GM21737 (cell line): ENCODE results near the gene GPER1.
"Not testable (repeated sequence)": the region's sequence is repeated elsewhere in the genome, so short reads cannot be mapped to it uniquely, and the experiment has no call there.

ENCODE experiments used
- ATAC-seq: cut with Tn5 transposase; IDR thresholded peaks from one replicate; pipeline ENCODE4 v1.9.1; 2021; ENCODE audit warnings: mild to moderate bottlenecking, moderate library complexity; ENCODE audit not compliant: unreplicated experiment

The GPER1 gene

DNA sequence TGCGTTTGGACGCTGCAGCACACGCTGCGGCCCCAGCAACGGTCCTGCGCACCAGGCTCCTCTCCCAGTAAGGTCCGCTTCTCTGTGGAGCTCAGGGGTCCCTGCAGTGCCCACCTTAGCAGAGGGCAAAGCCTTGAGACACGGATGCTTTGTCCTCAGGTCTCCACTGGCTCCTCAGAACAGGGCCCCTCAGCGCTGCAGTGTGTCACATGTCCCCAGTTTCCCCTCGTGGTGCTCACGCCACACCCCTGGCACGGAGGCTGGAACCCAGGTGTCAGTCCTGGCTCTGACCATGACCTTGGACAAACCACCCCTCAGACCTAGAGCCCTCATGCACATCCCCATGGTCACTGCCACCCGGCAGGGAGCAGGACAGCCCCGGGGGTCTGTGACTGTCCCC is 19.9 kb upstream of the GPER1 start:
- ATAC-seq = no peak

DNA sequence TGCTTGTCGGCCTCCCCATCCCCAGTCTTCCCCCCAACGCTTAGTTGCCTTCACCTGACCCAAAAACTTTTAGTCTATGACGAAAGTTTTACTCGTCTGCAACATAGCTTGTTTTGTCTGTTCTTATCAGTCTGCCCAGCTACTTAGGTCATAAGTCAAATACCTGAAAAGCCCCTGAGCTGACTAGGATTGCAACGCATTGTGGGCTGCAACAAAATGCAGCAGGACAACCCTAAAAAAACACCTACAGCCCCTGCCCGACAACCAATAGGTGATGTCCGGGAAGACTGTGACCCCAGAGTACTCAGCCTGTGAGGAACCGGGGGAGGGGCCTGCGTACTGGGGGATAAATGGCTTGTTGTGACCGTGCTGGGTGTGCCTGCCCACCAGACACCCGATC is 19.3 kb upstream of the GPER1 start:
- no peak for ATAC-seq

DNA sequence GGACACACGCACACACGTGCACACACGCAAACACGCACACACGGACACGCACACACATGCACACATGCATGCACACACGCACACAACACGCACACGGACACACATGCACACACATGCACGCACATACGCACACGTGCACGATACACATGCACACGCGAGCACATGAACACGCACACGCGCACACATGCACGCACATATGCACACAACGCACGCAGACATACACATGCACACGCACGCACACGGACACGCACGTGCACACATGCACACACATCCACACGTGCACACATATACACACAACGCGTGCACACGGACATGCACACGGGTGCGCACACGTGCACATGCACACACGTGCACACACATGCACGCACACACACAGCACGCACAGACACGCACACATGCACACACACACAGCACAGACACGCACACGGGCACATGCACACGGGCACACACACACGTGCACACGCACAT is 17.3 kb upstream of the GPER1 start:
- ATAC-seq = no peak

DNA sequence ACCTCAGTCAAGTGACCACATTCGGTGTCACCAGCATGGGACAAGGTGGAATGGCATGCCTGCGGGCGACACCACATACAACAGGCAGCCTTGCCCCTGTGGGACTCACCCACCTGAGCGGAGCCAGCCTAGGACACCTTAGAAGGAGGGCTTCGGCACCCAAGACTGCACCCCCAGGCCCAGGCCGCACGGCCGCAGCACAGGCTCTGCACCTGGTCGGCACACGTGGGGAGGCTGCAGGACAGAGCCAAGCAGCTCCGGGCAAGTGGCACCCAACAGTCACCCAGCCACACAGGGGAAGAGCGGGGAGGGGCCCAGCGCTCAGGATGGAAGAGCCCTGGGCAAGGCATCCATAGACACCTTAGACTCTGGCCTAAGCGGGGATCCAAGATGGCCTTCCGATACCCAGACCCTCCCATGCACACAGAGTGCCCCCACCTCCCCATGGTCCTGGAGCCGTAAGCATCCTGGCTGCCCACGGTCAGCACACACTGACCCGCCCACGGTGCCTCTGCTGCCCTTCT is 16.1 kb upstream of the GPER1 start:
- no peak for ATAC-seq

DNA sequence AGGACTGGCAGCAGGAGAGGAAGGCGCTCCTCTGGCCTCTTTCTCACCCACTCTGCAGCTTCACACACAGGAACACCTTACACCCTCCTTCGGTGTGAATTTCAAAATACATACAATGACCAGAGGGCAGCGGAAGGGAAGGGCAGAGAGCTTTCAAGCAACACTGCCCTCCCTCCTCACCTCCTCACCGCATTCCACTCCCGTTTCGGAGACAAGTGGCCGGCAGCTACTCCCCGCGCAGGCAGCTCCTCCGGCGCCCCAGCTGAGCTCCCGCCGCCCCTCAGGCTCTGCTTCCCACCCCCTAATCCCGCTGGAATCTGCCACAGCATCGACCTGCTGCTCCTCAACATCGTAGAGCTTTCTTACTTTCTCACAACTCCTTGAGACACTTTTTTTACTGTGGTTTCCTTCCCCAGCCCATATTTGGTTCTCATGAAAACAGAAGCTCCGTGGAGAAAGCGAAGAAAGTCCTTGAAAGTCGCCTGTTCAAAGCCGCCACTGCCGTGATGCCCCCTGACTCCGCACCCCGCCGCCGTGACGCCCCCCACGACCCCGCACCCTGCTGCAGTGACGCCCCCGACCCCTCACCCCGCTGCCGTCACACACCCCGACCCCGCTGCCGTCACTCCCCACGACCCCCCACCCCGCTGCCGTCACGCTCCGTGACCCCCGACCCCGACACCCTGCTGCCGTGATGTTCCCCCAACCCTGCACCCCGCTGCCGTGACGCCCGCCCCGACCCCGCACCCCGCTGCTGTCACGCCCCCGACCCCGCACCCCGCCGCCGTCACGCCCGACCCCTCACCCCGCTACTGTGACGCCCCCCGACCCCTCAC is 14.6 kb upstream of the GPER1 start:
- ATAC-seq = no peak

DNA sequence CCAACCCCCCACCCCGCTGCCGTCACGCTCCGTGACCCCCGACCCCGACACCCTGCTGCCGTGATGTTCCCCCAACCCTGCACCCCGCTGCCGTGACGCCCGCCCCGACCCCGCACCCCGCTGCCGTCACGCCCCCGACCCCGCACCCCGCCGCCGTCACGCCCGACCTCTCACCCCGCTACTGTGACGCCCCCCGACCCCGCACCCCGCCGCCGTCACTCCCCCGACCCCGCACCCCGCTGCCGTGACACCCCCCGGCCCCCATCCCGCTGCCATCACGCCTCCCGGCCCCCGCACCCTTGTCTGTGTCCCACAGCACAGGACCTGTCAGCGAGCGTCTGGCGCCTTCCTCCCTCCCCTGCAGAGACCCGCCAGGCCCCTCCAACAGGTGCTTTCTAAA is 13.9 kb upstream of the GPER1 start:
- not testable (repeated sequence) for ATAC-seq

DNA sequence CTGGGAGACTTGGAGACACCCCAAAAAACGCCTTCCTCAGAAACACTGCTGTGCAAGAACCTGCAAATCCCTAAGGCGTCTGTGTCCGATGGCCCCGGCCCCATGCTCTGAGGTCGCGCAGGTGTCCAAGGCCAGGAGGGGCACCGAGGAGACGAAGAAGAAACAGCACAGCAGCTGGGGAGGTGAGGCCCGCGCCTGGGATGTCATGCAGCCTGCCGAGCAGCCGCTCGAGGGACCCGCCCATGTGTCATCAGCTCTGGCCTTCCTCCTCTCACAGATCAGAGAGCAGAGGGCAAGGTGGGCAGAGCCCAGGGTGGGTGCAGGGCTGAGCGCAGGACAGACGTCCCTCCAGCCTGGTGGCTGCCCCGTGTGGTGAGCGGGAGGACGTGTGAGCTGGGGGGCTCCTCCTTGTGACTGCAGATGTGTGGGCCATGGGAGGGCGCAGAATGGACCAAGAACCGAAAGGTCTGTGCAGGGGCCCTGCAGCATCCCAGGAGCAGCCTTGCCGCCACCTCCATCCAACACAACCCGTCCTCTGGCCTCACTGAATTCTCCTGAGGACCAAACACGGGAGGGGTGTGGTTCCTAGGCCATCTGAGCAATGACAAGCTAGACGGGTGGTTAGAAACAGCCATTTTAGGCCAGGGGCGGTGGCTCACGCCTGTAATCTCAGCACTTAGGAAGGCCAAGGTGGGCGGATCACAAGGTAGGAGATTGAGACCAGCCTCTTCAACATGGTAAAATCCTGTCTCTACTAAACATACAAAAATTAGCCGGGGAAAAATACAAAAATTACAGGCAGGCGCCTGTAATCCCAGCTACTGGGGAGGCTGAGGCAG is 13.1 kb upstream of the GPER1 start:
- ATAC-seq = no peak

DNA sequence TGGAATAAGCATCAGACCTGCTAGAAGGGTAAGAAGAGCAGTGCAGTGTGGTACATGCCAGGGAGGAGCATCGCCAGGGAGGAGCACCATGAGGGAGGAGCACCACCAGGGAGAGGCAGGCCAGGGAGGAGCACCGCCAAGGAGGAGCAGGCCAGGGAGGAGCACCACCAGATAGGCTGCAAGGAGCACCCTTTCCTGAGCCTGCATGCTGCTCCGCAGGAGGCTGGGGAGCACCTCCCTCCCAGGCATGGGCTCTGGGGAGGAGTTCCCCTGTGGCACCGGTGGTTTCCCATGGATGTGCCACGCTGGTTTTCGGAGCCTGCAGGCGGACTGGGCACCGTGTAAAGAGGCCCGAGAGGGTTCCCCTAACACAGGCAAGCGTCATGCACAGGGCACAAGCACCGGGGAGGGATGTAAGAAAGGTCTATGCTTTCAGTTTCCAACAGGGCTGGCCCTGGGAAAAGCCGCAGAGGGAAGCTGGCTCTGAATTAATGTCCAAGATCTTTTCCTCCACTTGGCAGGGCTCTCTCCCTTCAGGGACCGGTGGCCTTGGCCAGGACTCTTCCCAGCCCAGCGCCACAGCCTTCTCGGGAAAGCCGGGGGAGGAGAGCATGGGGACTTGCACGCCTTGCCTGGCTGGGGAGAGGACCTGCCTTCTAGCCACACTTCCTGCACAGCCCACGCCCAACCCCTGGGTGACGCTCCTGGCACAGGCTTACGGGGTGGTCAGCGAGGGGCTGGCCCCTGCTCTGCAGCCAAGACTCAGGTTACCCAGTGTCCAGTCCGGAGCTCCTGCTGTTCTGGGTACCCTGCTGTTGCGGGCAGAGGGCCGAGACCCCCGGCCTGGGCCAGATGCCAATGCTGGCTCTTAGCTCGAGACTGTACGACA is 11.5 kb upstream of the GPER1 start:
- no peak for ATAC-seq

DNA sequence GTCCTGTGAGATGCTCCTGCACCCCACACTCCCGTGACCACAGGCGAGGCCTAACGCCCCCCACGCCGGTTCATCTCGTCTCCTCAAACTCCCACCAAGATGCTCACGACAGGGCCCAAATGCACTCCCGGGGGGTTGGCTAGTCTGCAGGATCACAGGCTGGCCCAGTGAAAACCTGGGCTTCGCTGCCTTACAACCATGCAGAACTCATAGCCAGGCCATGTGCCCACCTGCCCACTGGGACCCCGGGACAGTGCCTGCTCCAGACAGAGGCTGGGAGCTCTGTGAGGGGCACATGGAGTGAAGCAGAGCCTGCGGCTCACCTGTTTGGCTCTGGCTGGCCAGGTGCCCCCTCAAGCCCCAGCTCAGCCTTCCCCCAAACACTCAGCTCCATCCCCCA is 9.4 kb upstream of the GPER1 start:
- ATAC-seq = no peak

DNA sequence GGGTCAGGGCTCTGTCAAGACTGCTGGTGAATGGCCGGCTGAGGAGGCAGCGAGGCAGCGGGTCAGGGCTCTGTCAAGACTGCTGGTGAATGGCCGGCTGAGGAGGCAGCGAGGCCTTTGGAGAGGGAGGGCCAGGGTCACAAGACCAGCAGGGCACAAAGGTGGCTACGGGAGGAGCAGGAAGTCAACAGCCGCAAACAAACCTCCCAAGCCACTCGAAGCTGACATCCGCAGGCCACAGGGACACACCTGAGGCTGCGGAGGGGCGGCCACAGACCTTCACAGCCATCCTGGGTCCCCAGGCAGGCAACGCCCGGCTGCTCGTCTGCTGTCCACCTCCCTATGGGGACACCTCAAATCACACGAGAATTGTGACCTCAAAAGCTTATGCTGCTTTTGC is 8.9 kb upstream of the GPER1 start:
- no peak for ATAC-seq

DNA sequence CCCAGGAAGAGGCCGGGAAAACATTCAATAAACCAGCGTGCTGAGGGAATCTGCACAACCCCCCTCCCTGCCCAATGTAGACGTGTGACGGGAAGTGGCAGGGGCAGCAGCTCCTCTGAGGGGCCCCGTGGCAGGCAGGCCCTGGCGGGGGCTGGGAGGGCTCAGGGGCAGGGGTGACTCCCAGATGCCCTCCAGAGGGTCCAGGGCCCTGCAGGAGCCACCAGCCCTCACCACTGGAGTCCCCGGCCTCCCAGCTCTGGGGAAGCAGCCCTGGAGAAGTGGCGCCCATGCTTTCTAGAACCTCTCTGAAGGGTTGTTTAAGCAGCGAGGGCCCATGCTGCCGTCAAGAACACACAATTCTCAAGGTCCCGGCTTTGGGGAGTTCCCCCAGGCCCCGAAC is 8.4 kb upstream of the GPER1 start:
- ATAC-seq = no peak

DNA sequence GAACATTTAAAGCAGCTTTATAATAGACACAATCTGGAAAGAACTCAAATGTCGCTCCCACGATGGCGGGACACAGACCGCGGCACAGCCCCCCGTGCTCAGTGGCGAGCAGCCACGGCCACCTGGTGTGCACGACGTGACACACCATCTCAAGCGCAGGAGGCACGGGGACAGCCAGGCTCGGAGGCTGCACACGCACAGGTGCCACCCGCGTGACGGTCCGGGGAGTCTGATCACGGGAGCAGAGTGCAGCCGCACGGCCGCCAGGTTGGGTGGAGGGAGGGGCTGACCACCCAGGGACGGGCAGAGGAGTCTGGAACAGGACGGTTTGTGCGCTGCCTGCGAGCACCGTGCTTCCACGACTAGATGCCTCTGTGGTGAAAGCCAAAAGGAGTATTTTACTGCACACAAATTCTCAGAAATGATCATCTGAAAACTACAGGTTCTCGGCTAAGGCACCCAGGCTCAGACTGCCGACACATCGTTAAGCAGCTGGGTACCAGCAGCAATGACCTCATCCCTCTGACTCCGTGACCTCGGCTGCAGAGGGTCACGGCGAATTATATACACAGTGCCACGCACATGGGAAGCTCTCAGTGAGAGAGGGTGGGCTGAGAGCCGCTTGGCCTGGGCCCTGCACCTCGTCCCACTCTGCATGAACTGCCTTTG is 7.5 kb upstream of the GPER1 start:
- ATAC-seq = no peak

DNA sequence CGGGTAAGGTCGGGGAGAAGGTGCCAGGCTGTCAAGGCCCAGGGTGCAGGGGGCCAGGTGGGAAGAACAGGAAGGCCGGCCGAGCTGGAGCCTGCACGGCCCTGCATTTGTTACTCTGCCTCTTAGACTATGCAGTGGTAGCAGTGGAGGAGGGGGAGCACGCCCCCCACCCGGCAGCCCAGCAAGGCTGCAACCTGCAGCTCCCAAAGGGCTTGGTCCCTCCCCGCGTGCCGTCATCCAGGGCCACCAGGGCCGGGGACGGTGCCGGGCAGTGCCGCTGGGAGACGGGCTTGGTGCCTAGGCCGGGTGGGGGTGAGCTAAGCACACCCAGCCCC is 7.0 kb upstream of the GPER1 start:
- ATAC-seq = no peak

DNA sequence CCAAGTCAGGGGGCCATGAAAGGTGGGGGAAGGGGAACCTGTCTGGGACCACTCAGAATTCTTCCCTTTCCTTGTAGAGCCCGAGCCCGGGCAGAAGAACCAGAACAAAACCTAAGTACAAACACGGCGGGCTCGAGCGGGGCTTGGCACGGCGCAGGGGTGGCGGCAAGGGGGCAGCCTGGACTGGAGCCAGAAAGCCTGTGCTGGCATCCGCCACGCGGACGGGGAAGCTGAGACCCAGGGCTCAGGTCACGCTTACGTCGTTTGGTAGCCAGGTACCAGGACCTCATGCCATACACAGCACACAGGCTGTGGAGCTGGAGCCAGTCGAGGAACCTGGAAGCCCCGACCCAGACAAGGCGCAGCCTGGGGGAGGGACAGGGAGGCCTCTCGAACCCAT is 6.6 kb upstream of the GPER1 start:
- no peak for ATAC-seq

DNA sequence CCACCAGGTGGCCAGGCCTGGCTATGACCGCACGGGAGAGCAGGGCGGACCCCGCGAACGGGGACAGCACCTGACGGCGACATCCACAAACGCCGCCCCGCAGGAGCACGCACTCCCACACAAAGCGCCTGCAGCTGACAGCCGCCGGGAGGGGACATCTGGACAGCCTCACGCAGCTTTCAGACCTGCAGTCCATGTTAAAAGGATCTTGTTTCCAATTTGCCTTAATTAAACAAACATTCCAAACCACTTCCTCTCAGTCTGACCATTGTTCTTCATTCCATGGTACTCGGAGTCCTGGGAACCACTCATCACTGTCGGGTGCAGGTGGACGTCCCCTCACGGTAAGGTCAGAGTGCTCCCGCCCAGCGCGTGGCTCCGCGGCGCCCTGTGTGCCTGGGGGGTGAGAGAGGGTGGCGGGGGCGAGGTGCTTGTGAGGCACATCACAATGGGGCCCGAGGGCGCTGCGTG is 5.9 kb upstream of the GPER1 start:
- no peak for ATAC-seq

DNA sequence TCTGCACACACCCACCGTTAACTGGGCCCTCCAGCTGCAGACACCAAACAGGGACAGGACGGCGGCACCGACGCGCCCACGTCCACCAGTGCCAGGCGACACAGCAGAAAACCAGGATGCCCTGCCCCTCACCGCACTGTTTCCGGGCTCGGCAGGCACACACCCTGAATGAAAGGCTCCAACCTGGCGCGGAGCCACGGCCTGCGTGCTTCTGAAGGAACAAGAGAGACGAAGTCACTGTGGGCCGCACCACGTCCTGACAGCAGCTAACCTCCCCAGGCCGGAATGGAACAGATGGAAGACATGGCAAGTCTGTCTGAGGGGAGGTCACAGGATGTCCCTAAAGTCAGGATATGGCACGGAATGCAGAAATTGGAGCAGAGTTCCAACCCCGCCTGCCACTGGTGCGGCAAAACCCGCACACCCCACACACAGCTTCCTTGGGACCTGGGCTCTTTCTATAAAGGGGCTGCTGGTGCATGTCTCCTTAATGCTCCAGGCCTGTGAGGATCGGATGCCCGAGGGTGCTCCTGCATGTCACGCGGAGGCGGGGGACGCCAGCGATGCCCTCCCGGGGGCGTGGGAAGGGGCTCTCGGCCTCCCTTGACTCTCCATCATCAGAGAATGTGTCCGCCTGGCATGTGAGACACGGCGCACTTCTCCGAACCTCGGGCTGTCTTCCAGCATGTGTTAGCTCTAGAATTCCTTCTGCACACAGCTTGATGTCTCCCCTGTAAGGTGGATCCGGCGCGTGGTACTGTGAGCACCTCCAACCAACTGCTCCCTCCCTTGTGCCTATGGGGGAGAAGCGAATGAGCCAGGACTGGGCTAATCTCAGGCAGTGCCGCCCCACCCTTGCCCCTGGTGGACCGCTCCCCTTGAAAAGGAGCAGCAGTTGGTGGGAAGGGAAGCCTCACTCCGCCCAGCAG is 3.9 kb upstream of the GPER1 start:
- ATAC-seq = no peak

DNA sequence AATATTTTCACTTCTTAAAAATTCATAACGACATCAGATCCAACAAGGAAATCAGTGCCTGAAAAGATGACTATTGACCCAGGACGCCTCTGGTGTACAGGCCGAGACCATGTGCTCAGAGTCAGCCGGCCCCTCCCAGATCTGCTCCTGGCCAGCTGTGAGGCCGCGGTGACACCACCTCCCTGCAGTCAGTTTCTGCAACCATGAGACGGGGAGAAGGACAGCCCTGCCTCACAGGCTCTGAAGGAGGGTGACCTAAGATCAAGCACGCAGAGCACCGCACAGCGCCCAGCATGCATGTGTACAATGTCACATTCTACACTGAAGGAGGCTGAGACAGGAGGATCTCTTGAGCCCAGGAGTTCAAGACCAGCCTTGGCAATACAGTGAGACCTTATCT is 2.6 kb upstream of the GPER1 start:
- ATAC-seq = no peak

DNA sequence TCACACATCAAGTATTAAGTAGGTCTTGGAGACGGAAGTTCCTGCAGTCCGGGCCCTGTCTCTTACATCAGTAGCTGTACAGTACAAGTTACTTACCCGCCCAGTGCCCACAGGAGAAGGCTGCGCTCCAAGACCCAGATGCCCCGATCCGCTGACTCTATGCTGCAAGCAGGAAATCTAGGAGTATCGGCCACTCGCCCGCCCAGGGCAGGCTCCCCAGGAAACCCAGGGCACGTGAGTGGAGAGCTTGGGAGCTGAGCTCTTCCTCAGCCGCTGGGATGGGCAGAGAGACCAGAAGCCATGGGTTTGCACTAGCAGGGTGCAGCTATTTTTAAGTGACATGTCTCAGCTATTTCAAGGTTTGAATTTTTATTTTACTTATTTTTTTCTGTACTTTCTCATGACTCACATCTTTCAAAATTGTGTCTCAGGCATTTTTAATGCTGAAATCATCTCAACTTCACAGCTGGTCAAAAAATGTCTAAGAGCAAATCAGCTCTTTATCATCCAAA is 1.9 kb upstream of the GPER1 start:
- ATAC-seq = no peak
